AG09309 (cell line): ENCODE measurements around the gene ZNF23.

ENCODE experiments used
- DNase-seq: peaks from one replicate; pipeline ENCODE4 v3.0.0-alpha.2; 2010; ENCODE audit warnings: low read depth
- H3K4me3 ChIP-seq: 2 replicates; pipeline ENCODE4 v1.5.1; 2011; ENCODE audit warnings: mild to moderate bottlenecking, low read depth, low read length, moderate library complexity; ENCODE audit not compliant: control insufficient read depth
- TF ChIP-seq, protein P1 (sequence below): IDR thresholded peaks from 2 replicates; pipeline ENCODE4 v1.5.1; 2011; ENCODE audit warnings: mild to moderate bottlenecking, low read depth, low read length, inconsistent platforms; ENCODE audit not compliant: insufficient read depth, control insufficient read depth; ENCODE audit errors: missing control alignments

Gene ZNF23

DNA sequence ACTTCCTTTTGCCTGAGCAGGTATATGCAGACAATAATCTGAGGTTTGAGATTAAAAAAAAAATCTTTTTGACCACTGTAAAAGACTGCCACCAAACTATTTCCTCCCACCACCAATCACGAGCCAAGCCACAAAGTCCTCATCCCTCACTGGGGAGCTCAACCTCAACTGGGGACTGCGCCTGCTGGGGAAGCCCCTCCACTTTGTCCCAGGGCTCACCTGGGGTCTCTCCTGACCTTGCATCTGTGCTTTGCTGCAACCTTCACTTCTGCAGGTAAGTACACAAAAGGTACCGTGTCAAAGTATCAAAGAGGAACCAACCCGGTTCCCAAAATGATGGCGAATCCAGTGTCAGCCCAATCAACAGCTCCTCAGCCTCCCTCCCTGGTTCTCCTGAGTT is 55.7 kb downstream of the ZNF23 start:
- DNase-seq = no peak
- TF ChIP-seq, protein P1, sequence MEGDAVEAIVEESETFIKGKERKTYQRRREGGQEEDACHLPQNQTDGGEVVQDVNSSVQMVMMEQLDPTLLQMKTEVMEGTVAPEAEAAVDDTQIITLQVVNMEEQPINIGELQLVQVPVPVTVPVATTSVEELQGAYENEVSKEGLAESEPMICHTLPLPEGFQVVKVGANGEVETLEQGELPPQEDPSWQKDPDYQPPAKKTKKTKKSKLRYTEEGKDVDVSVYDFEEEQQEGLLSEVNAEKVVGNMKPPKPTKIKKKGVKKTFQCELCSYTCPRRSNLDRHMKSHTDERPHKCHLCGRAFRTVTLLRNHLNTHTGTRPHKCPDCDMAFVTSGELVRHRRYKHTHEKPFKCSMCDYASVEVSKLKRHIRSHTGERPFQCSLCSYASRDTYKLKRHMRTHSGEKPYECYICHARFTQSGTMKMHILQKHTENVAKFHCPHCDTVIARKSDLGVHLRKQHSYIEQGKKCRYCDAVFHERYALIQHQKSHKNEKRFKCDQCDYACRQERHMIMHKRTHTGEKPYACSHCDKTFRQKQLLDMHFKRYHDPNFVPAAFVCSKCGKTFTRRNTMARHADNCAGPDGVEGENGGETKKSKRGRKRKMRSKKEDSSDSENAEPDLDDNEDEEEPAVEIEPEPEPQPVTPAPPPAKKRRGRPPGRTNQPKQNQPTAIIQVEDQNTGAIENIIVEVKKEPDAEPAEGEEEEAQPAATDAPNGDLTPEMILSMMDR = no peak
- H3K4me3 ChIP-seq = no peak overlapping the region

DNA sequence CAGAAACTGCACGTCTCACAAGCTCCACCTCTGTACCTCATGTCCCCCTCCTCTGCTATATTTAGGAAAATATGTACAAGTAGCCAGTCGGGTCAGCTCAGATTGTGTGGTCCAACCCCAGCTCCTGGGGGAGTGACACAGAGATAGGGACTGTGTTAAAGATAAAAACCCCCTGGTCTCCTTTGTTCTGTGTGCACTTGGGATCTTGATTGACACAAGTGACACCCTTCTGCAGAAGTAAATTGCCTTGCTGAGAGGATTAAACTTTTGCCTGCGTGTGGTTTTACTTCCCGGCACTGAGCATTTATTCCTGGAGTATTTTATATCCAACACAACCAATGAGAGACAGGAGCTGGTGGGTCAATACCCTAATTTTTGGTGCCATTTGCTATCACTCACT is 57.7 kb downstream of the ZNF23 start:
- TF ChIP-seq, protein P1 = no peak
- no peak for DNase-seq
- H3K4me3 ChIP-seq = no peak overlapping the region

DNA sequence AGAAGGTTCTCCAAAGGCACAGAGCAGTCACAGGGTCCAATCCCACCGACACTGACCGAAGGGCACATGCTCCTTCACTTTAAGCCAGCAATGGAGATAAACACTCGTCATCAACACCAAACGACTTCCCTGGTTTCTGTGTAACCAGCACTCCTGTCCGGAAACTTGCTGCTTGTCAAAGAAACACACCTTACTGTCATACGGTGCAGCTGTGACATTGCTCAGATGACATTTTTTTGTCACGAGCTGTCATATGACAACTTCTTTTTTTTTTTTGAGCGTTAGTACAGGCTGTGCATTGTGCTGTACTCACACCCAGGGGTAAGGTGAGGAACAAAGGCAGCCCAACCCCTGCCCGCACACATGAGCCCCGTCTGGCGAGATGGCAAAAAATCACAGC is 59.4 kb downstream of the ZNF23 start:
- TF ChIP-seq, protein P1 = no peak
- DNase-seq = no peak
- H3K4me3 ChIP-seq = no peak overlapping the region

DNA sequence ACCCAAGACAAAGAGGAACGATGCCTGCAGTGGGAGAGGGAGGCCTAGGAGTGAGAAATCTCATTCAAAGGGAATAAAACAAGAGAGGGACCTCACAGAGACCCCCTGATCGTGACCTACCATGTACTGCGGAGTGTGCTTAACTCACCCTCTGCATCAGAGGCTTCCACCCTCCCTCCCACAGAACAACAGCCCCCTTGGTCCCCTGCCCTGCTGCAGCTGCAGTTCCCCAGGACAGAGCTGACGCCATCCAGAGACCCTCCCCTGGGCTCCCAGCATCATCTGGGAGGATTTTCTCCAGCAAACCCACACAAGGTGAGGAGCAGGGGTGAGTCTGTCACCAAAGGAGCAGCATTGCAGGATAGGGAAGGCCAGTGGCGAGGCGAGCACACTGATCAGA is 60.0 kb downstream of the ZNF23 start:
- TF ChIP-seq, protein P1 = no peak
- no peak overlapping the region for H3K4me3 ChIP-seq
- DNase-seq = no peak

DNA sequence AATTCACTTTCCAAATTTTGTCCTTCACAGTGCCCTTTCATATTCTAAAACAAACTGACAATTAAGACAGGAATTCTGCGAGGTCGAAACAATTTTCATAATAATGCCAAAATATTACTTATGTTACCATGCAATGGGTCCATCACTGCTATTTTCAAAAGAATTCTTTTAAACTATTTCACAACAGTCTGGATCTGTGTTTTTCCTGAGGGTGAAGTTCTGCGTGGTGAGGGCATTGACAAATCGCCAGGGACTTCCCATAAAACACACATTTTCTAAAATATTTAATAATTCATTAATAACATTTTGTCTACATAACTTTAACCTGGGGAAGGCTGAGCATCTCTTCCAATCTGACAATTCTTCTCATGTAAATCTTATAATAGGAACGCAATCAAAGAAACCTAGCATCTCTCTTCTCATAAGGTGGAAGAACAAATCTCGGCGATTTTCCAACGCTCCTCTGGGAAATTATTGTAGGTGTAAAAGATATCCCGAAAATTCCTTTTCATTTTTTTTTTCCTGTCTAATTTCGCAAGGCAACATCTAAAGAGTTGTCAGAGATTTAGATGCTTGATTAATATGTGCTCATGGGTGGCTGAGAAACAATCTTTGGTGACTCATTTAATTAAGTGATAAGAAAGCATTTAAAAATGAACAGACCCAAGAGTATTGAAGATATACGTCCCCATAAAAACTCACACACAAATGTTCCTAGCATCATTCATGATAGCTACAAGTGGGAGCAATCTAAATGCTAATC is 62.1 kb downstream of the ZNF23 start:
- H3K4me3 ChIP-seq = no peak overlapping the region
- TF ChIP-seq, protein P1 = no peak
- no peak for DNase-seq
